ENCODE results near the gene SVOPL.

DNA sequence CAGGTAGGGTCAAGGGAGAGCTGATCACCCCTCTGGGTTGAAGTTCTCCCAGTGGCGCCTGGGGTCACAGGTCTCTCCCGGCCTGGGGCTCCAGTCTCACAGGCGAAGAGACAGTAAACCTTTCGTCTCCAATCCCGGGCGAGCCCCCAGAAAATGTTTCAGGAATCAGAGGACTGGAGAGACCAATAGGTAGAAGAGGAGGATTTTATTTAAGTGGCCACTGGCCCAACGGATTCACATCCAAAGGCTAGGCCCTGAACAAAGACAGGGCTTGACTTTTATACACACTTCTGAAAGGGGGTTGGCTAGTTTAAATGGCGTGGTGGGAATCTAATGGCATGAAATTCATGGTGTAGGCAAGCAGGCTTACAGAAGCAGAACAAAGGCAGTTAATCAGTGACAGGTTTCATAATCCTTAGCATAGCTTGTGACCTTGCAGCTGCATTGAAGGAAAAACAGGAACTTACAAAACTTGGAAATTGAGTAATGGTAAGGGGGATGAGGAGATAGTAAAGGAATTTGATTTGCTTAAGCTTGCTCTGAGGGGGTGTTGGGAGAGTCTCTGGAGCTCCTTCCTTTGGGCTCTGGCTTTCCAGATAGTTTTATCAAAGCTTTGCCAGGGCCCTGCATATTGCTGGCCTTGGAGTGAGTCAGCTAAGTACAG is 135.6 kb downstream of the SVOPL start:
- TF ChIP-seq, protein P1, sequence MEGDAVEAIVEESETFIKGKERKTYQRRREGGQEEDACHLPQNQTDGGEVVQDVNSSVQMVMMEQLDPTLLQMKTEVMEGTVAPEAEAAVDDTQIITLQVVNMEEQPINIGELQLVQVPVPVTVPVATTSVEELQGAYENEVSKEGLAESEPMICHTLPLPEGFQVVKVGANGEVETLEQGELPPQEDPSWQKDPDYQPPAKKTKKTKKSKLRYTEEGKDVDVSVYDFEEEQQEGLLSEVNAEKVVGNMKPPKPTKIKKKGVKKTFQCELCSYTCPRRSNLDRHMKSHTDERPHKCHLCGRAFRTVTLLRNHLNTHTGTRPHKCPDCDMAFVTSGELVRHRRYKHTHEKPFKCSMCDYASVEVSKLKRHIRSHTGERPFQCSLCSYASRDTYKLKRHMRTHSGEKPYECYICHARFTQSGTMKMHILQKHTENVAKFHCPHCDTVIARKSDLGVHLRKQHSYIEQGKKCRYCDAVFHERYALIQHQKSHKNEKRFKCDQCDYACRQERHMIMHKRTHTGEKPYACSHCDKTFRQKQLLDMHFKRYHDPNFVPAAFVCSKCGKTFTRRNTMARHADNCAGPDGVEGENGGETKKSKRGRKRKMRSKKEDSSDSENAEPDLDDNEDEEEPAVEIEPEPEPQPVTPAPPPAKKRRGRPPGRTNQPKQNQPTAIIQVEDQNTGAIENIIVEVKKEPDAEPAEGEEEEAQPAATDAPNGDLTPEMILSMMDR (IDR thresholded peaks at IDR 0.05; ENCODE audit: low read length): no peak
- no peak for TF ChIP-seq EZH2phosphoT487 (IDR thresholded peaks at IDR 0.05; ENCODE audit: low read length)

Data from MM.1S (cell line).